ENCODE results near the gene TSPAN3. TPM values are rescaled to one million over a fixed set of nuclear protein-coding genes. Genes with fewer than 3 reads are reported as not detected.

Gene TSPAN3
- polyA plus RNA-seq, 3 donors, result 519 to 567 (median 532) TPM

DNA sequence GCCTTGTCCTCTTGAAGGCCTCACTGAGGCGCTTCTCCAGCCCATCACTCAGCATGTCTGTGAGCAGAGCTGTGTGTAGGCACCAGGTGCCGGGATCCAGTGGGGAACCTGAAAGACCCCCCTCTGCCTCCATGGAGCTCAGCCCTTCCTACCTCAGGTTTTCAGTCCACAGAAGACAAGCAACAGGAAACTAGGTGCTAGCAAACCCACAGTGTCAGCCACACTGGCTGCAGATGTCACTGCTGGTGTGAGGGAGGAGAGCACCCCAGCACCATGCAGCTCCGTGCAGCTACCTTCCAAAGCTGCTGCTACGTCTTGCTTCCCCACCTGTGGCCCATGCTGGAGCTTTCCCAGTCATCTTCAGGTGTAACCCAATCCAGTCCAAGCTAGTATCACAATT lies 58.0 kb downstream of the TSPAN3 start:
- DNase-seq (ENCODE audit: low read depth in 3 of 3, low spot score in 2 of 3), result no peak

DNA sequence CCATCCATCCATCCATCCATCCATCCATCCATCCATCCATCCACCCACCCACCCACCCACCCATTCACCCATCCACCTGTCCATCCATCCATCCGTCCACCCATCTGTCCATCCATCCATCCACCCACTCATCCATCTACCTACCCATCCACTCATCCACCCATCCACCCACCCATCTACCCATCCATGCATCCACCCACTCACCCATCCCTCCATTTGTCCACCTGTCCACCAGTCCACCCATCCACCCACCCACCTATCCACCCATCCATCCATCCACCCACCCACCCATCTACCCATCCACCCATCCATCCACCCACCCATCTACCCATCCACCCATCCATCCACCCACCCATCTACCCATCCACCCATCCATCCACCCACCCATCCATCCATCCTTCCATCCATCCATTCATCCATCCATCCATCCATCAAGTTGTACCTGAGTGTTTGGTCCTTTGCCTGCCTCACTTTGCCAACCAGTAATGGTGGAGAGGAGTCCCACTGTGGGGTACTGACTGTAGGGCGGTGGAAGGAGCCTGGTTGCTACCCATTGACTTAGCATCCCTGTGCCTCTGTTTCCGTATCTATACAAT lies 58.7 kb downstream of the TSPAN3 start:
- no peak for DNase-seq (ENCODE audit: low read depth in 3 of 3, low spot score in 2 of 3)

DNA sequence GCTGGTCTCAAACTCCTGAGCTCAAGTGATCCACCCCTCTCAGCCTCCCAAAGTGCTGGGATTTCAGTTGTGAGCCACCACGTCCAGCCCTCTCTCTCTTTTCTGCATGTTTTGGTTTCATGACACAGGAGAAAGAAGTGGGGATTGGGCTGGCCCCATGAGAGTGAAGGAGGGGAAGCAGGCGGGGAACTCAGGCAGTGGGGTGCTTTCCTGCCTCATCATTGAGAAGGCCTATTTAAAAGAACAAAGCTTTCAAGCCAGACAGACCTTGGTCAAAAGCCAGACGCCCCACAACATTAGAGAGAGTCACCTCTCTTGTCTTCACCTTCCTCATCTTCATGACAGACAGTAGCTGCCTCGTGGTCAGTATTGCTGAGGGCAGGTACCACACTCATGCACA lies 60.1 kb downstream of the TSPAN3 start:
- no peak for DNase-seq (ENCODE audit: low read depth in 3 of 3, low spot score in 2 of 3)

DNA sequence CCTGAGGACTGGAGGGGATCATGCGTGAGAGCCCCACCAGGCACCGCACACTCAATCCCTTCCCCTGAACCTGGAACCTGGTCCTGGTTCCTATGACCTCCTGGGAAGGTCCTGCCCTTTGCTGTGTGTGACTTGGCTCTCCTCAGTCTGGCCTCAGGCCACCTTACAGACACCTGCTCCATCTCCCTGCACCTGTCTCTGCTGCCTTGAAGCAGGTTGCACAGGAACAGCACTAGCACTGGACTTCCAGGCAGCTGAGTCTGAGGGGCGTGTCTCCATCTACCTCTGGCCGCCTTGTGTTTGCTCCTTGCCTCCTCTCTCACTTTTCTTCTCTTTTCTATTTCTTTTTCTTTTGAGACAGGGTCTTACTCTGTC lies 60.6 kb downstream of the TSPAN3 start:
- no peak for DNase-seq (ENCODE audit: low read depth in 3 of 3, low spot score in 2 of 3)

DNA sequence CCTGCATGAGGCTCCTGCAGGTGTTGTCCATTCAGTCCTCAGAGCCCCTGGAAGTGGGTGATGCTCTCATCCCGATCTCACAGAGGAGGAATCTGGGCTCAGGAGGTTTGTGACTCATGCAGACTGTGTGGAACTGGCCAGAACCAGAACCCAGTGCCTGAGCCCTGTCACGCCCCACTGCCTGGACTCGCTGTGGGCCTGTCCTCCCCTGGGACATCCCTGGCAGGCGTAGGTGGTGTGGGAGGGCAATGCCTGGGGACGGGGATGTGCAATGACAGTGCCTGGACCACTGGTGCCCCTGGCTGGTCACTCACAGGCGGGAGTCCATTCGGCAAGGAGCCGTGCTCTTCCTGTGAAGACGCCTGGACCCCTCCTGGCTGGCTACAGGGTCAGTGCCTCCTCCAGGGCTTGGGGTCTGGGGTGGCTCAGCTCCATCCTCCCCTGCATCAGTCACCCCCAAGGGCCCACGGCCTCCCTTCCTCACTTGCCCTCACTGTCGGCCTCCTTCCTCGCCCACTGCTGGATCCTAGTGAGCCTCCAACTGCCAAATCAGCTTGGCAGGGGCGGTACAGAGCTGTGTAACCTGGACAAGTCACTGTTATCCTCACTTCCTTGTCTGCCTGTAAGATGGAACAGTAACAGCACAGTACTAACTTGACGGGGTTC lies 61.1 kb downstream of the TSPAN3 start:
- DNase-seq (ENCODE audit: low read depth in 3 of 3, low spot score in 2 of 3), result no peak

DNA sequence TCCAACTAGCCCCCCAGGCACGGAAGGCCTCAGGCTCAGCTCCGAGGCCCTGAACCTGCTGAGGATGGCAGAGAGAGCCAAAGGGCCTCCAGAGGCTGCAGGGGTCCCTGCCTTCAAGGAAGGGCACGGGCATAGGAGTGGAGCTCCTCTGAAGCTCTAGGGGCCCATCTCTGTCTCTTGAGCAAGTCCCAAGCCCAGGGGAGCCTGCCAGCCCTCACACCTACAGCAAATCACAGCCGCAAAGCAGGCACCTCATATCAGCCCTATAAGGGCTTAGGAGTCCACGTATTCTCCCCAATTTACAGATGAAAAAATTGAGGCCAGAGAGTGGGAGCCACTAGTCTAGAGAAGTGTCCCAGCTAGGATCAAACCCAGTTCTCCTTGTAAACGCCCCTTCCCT lies 61.7 kb downstream of the TSPAN3 start:
- DNase-seq (ENCODE audit: low read depth in 3 of 3, low spot score in 2 of 3), result no peak

DNA sequence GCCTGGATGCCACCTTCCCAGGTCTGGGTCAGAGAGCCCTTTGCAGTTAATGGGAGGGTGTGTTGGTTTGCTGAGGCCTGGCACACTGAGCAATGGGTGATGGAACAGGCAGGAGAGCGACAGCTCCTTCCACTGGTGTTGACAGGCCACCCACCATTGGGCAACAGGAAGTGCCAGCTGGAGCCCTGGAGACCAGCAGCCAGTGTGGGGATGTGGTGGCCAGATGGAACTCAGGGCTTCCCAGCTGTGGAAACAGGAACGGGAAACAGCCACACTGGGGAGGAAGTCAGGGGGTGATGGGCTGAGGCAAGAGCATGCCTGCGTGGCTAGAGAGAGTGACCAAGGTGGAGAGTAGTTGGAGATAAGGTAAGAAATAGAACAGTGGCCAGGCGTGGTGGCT lies 66.7 kb downstream of the TSPAN3 start:
- no peak for DNase-seq (ENCODE audit: low read depth in 3 of 3, low spot score in 2 of 3)

DNA sequence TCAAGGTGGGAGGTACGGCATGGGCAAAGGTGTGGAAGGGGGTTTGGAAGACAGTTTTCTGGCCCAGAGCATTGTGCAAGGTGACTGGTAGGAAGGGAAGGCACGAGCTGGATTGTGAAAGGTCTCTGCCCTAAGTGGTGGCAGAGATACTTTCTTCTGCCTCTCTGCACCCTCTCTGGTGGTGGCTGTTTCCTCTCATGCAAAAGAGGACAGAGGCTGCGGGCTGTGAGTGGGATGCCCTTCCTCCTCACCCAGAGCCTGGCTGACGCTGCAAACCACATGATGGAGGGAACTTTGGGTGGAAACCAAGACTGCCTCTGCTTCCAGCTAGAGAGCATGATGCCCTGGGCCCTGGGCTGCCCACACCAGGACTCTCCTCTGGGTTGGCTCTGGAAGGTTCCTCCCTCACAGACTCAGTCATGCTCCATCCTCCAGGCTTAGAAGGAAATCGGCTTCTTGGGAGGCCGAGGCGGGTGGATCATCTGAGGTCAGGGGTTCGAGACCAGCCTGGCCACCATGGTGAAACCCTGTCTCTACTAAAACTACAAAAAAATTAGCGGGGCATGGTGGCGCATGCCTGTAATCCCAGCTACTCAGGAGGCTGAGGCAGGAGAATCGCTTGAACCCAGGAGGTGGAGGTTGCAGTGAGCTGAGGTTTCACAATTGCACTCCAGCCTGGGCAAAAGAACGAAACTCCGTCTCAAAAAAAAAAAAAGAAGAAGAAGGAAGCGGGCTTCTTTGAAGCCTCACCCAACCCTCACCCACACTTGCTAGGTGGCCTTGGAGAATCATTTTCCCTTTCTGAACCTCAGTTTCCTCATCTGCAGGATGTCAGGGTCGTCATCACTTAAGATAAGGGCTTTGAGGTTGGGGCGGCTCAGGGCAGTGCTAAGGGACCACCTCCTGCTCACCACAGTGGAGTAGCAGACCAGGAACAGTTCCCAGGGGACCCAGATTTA lies 67.7 kb downstream of the TSPAN3 start:
- no peak for DNase-seq (ENCODE audit: low read depth in 3 of 3, low spot score in 2 of 3)

DNA sequence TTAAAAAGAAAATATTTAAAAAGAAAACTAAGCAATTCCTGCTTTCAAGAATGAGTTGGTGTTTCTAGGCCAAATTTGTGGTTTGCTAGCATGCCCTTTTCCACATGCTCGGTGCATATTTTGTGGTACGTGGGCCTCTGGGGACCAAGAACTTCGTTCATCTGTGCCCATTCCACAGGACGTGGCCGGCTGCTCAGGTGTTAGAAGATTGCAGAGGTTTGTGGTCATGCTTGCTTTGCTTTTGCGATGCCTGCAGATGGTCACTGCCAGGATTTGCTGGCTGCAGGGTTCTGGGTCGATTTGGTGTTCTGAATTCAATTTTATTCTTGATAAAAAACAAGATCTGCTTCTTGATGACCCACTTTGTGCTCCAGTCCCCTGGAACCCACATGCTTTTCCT lies 68.5 kb downstream of the TSPAN3 start:
- no peak for DNase-seq (ENCODE audit: low read depth in 3 of 3, low spot score in 2 of 3)

DNA sequence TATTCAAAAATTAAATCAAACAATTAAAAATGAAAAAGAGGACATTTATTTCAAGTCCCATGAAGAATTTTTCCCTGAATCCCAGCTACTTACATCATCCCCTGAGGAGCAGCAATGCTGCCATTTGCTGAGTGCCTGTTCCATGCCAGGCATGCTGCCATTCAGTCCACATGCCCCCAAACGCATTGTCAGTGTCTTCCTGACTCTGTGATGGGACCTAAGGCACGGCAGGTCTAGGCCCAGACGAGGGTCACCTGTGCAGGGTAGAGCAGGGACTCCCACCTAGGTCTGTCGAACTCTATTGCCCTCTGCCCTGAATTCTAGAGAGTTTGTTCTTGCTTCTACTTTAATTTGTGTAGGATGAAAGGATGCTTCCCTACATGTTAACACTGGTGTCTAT lies 68.9 kb downstream of the TSPAN3 start:
- no peak for DNase-seq (ENCODE audit: low read depth in 3 of 3, low spot score in 2 of 3)

DNA sequence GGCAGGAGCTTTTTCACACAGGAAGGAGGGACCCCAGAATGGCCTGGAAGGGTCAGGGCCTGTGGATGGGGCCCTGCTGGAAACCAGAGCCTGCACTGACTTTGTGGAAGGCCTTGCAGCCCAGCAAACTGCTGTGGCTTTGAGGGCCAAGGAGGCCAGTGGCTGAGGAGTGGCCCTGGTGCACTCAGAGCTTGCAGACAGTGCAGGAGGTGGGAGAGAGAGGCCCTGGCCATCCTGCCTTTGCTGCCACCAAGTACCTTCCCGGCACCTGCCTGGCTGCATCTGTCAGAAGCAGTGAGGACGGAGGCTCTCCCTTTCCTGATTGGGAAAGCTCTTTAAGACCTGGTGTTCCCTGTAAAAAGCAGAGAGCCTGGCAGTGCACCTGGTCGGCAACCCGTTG lies 69.6 kb downstream of the TSPAN3 start:
- DNase-seq (ENCODE audit: low read depth in 3 of 3, low spot score in 2 of 3), result no peak

DNA sequence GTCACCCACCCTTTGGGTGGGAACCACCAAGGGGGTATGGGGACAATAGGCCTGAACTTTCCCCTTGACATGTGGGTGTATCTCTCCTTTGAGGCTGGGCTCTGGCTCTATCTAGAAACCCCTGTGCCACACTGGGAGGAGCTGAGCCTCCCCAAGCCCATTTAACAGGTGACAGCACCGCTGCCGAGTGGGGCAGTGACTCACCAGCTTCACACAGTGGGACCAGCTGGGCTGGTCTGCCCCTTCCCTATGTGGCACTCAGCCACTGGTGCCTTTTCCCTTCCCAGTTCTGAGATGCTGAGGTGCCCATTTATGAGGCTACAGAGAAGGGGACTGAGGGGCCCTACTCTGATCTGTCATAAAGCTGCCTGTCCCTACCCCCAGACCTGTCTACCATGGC lies 70.9 kb downstream of the TSPAN3 start:
- DNase-seq (ENCODE audit: low read depth in 3 of 3, low spot score in 2 of 3), result no peak

DNA sequence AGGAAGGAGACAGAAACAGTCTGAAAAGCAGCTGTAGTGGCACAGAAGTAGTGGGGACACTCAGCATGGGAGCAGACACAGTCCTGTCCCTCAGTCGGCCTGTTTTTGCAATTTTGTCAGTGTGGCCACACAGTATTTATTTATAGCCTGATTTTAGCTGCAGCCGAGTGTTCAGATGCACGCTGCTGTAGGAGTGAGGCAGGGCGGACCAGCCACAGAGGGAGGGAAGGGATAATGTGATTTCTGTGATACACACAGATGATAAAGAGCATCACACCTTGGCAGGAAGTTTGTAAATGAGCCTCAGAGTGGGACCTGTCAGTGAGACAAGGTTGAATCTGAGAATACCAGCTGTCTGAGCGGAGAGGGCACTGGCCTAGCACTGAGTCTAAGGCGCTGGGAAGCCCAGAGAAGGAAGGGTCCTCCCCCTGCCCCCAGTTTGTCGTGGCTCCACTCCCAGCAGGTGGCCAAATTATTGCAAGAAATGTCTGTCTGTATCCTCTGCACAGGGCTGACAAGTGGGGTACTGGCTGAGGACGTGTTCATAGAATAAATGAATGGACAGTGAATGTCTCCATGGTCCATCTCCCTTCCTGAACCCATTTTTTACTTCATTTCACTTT lies 72.1 kb downstream of the TSPAN3 start:
- DNase-seq (ENCODE audit: low read depth in 3 of 3, low spot score in 2 of 3), result no peak

DNA sequence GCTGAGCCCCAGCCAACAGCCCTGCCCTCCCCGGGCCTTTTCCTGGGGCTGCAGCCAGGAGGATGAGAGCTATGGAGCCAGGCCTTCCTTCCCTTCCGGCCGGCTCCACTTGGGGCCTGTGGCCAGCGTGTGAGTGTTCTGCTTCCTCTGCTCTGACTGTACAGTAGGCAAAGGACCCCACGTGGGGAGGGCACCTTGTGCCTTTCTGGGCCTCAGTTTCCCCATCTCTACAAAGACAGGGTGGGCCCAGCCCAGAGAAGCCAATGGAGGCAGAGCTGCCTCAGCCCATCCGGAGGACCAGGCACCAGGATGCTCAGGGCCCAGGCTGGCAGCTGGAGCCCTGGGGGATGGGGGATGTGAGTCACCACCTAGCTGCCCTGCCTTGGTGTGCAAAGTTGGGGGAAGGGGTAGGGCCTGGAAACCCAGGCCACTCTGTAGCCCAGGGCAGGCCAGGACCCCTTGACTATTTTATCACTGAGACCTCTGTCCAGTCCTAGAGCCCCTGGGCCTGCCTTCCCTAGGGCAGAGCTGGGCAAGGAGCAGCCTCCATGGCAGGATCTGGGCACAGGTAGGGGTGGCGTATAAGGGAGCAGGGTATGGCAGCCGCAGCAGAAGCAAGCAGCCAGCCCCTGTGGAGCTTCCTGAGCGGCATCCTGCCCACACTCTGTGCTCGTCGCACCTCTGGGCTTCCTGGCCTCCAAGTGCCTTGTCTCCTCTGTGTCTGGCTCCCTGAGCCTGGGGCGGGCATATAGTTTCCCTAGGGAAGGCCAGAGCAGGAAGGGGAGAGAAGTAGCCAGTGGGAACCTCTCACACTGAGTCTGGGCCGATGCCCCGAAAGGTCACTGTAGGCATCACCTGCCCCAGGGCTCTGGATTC lies 74.1 kb downstream of the TSPAN3 start:
- no peak for DNase-seq (ENCODE audit: low read depth in 3 of 3, low spot score in 2 of 3)

DNA sequence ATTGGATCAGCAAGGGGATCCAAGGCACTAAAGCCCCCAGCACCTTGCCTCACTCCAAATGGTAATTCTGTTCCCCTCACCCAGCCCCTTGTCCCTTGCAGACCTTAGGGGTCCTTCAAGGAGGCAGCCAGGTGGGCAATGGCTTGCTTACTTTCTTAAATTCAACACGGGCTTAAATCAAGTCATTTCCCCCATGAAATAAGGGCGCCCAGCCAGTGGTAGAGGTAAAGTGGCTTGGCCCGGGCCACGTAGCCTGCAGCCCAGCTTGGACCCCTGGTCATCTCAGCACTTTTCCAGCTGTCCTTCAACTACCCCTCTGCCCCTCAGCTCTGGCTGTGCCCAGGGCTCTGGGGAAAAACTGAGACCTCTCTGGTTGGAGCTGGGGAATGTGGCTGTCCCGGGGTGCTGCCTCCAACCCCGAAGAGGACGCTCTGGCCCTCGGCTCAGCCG lies 74.8 kb downstream of the TSPAN3 start:
- no peak for DNase-seq (ENCODE audit: low read depth in 3 of 3, low spot score in 2 of 3)

DNA sequence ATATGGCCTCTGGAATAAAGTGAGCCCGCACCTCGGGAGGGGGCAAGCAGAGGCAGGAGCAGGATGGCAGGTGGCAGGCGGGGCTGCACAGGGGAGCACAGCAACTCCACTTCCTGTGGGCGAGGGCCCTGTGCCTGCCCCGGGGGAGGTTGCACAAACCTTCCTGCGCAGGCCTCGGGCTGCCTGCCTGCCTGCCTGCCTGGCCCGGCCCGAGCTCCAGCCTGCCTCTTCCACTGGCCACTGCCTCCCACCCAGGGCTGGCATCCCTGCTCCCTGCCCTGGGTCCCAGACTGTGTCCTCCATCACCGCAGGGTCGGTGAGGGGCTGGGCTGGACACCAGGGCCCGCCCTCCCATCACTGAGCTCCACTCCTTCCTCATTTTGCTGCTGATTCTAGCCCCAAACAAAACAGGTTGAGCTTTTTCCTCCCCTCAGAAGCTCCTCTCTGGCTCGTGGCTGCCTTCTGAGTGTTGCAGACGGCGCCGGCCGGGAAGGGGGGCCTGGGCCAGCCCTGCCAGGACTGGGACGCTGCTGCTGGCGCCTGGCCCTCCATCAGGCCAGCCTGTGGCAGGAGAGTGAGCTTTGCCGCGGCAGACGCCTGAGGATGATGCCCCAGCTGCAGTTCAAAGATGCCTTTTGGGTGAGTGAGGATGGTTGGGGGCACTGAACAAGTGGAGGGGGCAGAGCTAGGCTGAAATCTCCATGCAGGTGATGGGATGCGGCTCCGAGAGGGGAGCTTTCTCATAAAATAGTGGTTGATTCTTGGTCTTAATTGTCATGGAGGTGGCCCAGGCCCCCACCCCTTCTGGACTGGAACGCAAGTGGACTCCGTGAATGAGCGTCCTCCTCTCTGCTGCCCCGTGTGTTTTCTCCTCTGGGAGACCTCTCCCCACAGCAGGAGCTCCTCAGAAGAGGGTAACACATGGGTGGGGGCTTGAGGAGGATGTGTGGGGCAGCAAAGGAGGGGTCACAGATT lies 75.7 kb downstream of the TSPAN3 start, which contains the start of gene PSTPIP1:
Gene PSTPIP1, plus strand, starts transcription at position 156 of the 975 bp plus-strand sequence. Its CDS starts 448 bp downstream, at position 604.
- no peak for DNase-seq (ENCODE audit: low read depth in 3 of 3, low spot score in 2 of 3)

DNA sequence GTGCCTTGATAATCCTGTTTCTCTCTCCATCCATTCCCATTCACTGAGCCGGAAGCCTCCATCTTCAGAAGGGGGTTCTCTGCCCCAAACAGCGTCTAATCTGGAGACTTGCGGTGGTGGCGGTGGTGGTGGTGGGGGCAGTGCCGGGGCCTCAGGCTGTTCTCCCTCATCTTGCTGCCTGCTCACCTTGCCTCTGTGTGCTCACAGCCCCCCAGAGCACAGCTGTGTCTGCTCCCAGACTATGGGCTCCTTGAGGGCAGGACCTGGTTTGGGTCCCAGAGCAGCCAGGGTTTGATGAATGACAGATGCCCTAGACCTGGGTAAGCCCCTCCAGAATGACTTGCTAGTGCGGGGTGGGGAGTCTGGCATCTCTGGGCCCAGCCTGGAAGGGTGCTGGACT lies 76.4 kb downstream of the TSPAN3 start:
- no peak for DNase-seq (ENCODE audit: low read depth in 3 of 3, low spot score in 2 of 3)

DNA sequence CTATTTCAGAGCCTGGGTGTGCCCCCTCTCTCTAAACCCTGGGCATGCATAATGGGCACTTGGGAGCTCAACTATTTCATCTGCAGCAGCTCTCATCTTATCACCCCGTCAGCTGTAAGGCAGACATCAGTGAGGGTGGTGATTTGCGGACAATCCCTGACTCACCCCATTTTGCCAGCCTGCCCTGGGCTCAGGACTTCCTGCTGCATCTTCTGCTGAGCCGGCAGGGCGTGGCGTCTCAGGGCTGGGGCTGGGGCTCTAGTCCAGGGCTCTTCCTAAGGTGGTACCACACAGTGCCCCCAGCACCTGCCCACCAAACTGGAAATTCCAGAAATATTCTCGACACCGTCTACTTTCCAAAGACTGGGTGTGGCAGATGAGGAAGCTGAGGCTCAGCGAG lies 76.9 kb downstream of the TSPAN3 start:
- no peak for DNase-seq (ENCODE audit: low read depth in 3 of 3, low spot score in 2 of 3)
